H9 (cell line): ENCODE measurements around the gene PGF. TPM values are rescaled to one million over a fixed set of nuclear protein-coding genes. Genes with fewer than 3 reads are reported as not detected.

Experiments used
- DNase-seq: peaks from one replicate; pipeline ENCODE4 v3.0.0-alpha.2; 2017
- H2AFZ ChIP-seq: one replicate; pipeline ENCODE4 v1.6.1; 2013; ENCODE audit warnings: mild to moderate bottlenecking, low read length, control low read depth, moderate library complexity
- H2AK5ac ChIP-seq: 2 replicates; pipeline ENCODE4 v1.6.1; 2013; ENCODE audit warnings: low read length, control low read depth, mixed read lengths; ENCODE audit not compliant: insufficient read length
- H2BK120ac ChIP-seq: one replicate; pipeline ENCODE4 v1.6.1; 2013; ENCODE audit warnings: low read depth, mild to moderate bottlenecking, low read length, control low read depth, inconsistent platforms; ENCODE audit not compliant: poor library complexity, severe bottlenecking
- H2BK12ac ChIP-seq: 2 replicates; pipeline ENCODE4 v1.6.1; 2013; ENCODE audit warnings: low read length, control low read depth, mixed read lengths, low read depth; ENCODE audit not compliant: insufficient read length
- H2BK15ac ChIP-seq: 2 replicates; pipeline ENCODE4 v1.6.1; 2013; ENCODE audit warnings: low read depth, low read length, control low read depth
- H2BK20ac ChIP-seq: one replicate; pipeline ENCODE4 v1.6.1; 2013; ENCODE audit warnings: low read depth, mild to moderate bottlenecking, low read length, control low read depth, inconsistent platforms; ENCODE audit not compliant: poor library complexity, severe bottlenecking
- H2BK5ac ChIP-seq: 2 replicates; pipeline ENCODE4 v1.6.1; 2013; ENCODE audit warnings: low read length, control low read depth, mixed read lengths; ENCODE audit not compliant: insufficient read length
- H3K14ac ChIP-seq: 2 replicates; pipeline ENCODE4 v1.6.1; 2013; ENCODE audit warnings: low read length, control low read depth; ENCODE audit not compliant: insufficient read depth
- H3K18ac ChIP-seq: 2 replicates; pipeline ENCODE4 v1.6.1; 2013; ENCODE audit warnings: low read depth, mild to moderate bottlenecking, mixed read lengths, low read length, control low read depth; ENCODE audit not compliant: insufficient read length
- H3K23ac ChIP-seq: 2 replicates; pipeline ENCODE4 v1.6.1; 2013; ENCODE audit warnings: low read length, control low read depth, mixed read lengths, low read depth; ENCODE audit not compliant: insufficient read length
- H3K23me2 ChIP-seq: 2 replicates; pipeline ENCODE4 v1.6.1; 2013; ENCODE audit warnings: low read depth, mild to moderate bottlenecking, mixed read lengths, low read length, control low read depth; ENCODE audit not compliant: insufficient read length, poor library complexity, severe bottlenecking
- H3K27ac ChIP-seq: 2 replicates; pipeline ENCODE4 v1.5.1; 2013; ENCODE audit warnings: low read length, control low read depth, mixed read lengths, low read depth; ENCODE audit not compliant: insufficient read length
- H3K27me3 ChIP-seq: 2 replicates; pipeline ENCODE4 v1.6.1; 2013; ENCODE audit warnings: low read length, control low read depth, inconsistent platforms; ENCODE audit not compliant: insufficient read depth
- H3K4ac ChIP-seq: 2 replicates; pipeline ENCODE4 v1.6.1; 2013; ENCODE audit warnings: low read depth, mild to moderate bottlenecking, control low read depth, inconsistent platforms, low read length, moderate library complexity
- H3K4me1 ChIP-seq: 2 replicates; pipeline ENCODE4 v1.6.1; 2013; ENCODE audit warnings: low read length, control low read depth, inconsistent platforms; ENCODE audit not compliant: insufficient read depth
- H3K4me2 ChIP-seq: 2 replicates; pipeline ENCODE4 v1.6.1; 2013; ENCODE audit warnings: low read length, control low read depth, mixed read lengths; ENCODE audit not compliant: insufficient read length, insufficient read depth
- H3K56ac ChIP-seq: 2 replicates; pipeline ENCODE4 v1.6.1; 2013; ENCODE audit warnings: low read depth, mild to moderate bottlenecking, mixed read lengths, low read length, control low read depth; ENCODE audit not compliant: insufficient read length
- H3K79me1 ChIP-seq: 2 replicates; pipeline ENCODE4 v1.6.1; 2013; ENCODE audit warnings: low read depth, mild to moderate bottlenecking, moderate library complexity, low read length, control low read depth, inconsistent platforms; ENCODE audit not compliant: insufficient read depth, poor library complexity, severe bottlenecking
- H3K79me2 ChIP-seq: 2 replicates; pipeline ENCODE4 v1.6.1; 2013; ENCODE audit warnings: low read length, control low read depth, inconsistent platforms; ENCODE audit not compliant: insufficient read depth
- H3K9ac ChIP-seq: 2 replicates; pipeline ENCODE4 v1.6.1; 2013; ENCODE audit warnings: low read length, control low read depth, mixed read lengths; ENCODE audit not compliant: insufficient read length; ENCODE audit errors: extremely low read depth
- H3K9me3 ChIP-seq: one replicate; pipeline ENCODE4 v1.6.1; 2013; ENCODE audit warnings: low read depth, low read length, inconsistent platforms; ENCODE audit not compliant: control insufficient read depth
- H3T11ph ChIP-seq: one replicate; pipeline ENCODE4 v1.6.1; 2013; ENCODE audit warnings: mild to moderate bottlenecking, low read length, control low read depth, inconsistent platforms
- H4K20me1 ChIP-seq: one replicate; pipeline ENCODE4 v1.6.1; 2013; ENCODE audit not compliant: control insufficient read depth, insufficient read length, insufficient read depth
- H4K5ac ChIP-seq: 2 replicates; pipeline ENCODE4 v1.6.1; 2013; ENCODE audit warnings: low read depth, mild to moderate bottlenecking, mixed read lengths, low read length, control low read depth; ENCODE audit not compliant: insufficient read length
- H4K8ac ChIP-seq: replicated peaks from 2 replicates; pipeline ENCODE4 v1.6.1; 2013; ENCODE audit warnings: low read length, control low read depth, mixed read lengths, low read depth; ENCODE audit not compliant: insufficient read length
- H4K91ac ChIP-seq: 2 replicates; pipeline ENCODE4 v1.6.1; 2013; ENCODE audit warnings: low read depth, mild to moderate bottlenecking, moderate library complexity, mixed read lengths, low read length, control low read depth; ENCODE audit not compliant: insufficient read length
- H3K27ac Mint-ChIP-seq, 3 experiments: 2 replicates in 2 of 3; 3 replicates in 1 of 3; pipeline ENCODE4 v1.8.0; 2020 to 2021; ENCODE audit warnings: mixed read lengths in 3 of 3, mild to moderate bottlenecking in 1 of 3, moderate library complexity in 1 of 3
- H3K27me3 Mint-ChIP-seq: 2 replicates; pipeline ENCODE4 v1.8.0; 2021; ENCODE audit warnings: low read depth, mild to moderate bottlenecking, moderate library complexity, mixed read lengths
- H3K36me3 Mint-ChIP-seq, 3 experiments: 2 replicates in 2 of 3; 3 replicates in 1 of 3; pipeline ENCODE4 v1.8.0; 2020 to 2021; ENCODE audit warnings: low read depth in 3 of 3, mixed read lengths in 3 of 3; ENCODE audit not compliant: insufficient read depth in 1 of 3
- H3K4me1 Mint-ChIP-seq, 2 experiments: 2 replicates each; pipeline ENCODE4 v1.8.0; 2020; ENCODE audit warnings: mixed read lengths in 2 of 2
- H3K4me3 Mint-ChIP-seq, 2 experiments: 2 replicates in 1 of 2; 3 replicates in 1 of 2; pipeline ENCODE4 v1.8.0; 2020 to 2021; ENCODE audit warnings: mild to moderate bottlenecking in 2 of 2, mixed read lengths in 2 of 2, moderate library complexity in 1 of 2
- H3K9me3 Mint-ChIP-seq, 2 experiments: 2 replicates in 1 of 2; 3 replicates in 1 of 2; pipeline ENCODE4 v1.8.0; 2020; ENCODE audit warnings: mild to moderate bottlenecking in 2 of 2, mixed read lengths in 2 of 2, moderate library complexity in 1 of 2
- WGBS: extraction: QIAGEN DNeasy Blood & Tissue Kit; methylation state at CpG from one replicate; pipeline ENCODE4 v1.1.7; 2013; ENCODE audit warnings: missing lambda C conversion rate, low lambda C conversion rate, mixed read lengths; ENCODE audit not compliant: insufficient read length; ENCODE audit errors: extremely low coverage; 5-methylcytosine and 5-hydroxymethylcytosine counted together
- total RNA-seq: library from RNA; stranded (reverse); gene quantifications from 2 replicates; pipeline ENCODE4 v1.2.1, GENCODE V29; 2021
- TF ChIP-seq, protein P1 (sequence below): fragments of 200-600 bp; sonication (generic); conservative IDR thresholded peaks from 3 replicates; pipeline ENCODE4 v1.8.0; 2021; ENCODE audit warnings: antibody characterized with exemption, mild to moderate bottlenecking

The PGF gene
- total RNA-seq, 1 experiment from 2014 or later: 2.3 TPM

DNA sequence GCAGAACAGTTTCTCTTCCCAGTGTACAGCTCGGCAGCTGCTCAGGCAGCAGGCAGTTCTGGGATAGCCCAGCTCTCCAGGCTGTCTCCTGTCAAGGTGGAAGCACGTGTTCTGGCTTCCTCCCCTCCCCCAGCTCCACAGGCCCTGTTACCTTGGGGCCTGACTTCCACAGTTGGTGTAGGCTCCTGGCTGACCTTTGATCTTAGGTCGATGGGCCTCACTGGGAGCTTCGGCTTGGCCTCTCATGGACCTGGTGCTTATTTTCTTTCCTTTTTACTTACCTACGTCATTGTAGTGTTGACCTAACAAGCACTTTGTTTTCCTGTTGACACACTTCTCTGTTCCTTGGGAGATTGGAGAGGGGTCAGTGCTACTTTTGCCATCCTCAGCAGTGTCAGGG, 56.7 kb downstream of the PGF start:
- Mint-ChIP-seq H3K27me3 (no peaks in the 10 kb centered on the region), H3K9me3 (no peaks in the 10 kb centered on the region), H3K4me3 (no peak overlapping the region), H3K36me3 (peaks cover 78 to 97% (median 95%) of the 10 kb centered on the region in 3 experiments), H3K4me1 (peaks cover 10% of the 10 kb centered on the region in 2 experiments), H3K27ac (0 out of 7 replicates have a peak overlapping the region, but pooled peaks of 1 of the 3 experiments have one; percentile 35)
- TF ChIP-seq, protein P1, sequence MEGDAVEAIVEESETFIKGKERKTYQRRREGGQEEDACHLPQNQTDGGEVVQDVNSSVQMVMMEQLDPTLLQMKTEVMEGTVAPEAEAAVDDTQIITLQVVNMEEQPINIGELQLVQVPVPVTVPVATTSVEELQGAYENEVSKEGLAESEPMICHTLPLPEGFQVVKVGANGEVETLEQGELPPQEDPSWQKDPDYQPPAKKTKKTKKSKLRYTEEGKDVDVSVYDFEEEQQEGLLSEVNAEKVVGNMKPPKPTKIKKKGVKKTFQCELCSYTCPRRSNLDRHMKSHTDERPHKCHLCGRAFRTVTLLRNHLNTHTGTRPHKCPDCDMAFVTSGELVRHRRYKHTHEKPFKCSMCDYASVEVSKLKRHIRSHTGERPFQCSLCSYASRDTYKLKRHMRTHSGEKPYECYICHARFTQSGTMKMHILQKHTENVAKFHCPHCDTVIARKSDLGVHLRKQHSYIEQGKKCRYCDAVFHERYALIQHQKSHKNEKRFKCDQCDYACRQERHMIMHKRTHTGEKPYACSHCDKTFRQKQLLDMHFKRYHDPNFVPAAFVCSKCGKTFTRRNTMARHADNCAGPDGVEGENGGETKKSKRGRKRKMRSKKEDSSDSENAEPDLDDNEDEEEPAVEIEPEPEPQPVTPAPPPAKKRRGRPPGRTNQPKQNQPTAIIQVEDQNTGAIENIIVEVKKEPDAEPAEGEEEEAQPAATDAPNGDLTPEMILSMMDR: no peak
- no peaks in the 10 kb centered on the region for H3K23me2 ChIP-seq
- H2BK15ac ChIP-seq: no peak overlapping the region
- H3K56ac ChIP-seq: no peak overlapping the region
- H3K4me2 ChIP-seq: no peak overlapping the region
- H4K91ac ChIP-seq: no peak overlapping the region
- H3K14ac ChIP-seq: no peak overlapping the region
- H2AFZ ChIP-seq: no peak overlapping the region
- H4K8ac ChIP-seq: no peak overlapping the region
- H3K27me3 ChIP-seq: no peaks in the 10 kb centered on the region
- DNase-seq: no peak
- H2BK12ac ChIP-seq: no peak overlapping the region
- no peak overlapping the region for H2BK5ac ChIP-seq
- no CpG with 5 or more reads among the region's 5 CpGs for WGBS
- no peaks in the 10 kb centered on the region for H4K20me1 ChIP-seq
- H3K79me1 ChIP-seq: no peaks in the 10 kb centered on the region
- no peak overlapping the region for H4K5ac ChIP-seq
- H3K23ac ChIP-seq: no peak overlapping the region
- no peaks in the 10 kb centered on the region for H3K4me1 ChIP-seq
- H2BK120ac ChIP-seq: no peak overlapping the region
- H3T11ph ChIP-seq: no peak overlapping the region
- H2BK20ac ChIP-seq: no peak overlapping the region
- H2AK5ac ChIP-seq: no peak overlapping the region
- H3K4ac ChIP-seq: no peak overlapping the region
- no peak overlapping the region for H3K27ac ChIP-seq
- H3K79me2 ChIP-seq: no peaks in the 10 kb centered on the region
- no peak overlapping the region for H3K9ac ChIP-seq
- H3K18ac ChIP-seq: no peak overlapping the region
- no peaks in the 10 kb centered on the region for H3K9me3 ChIP-seq
